GM19193 (cell line): ENCODE measurements around the gene EVI5L.

Experiments used
- POLR2A ChIP-seq: IDR thresholded peaks from 4 replicates; pipeline ENCODE4 v1.6.1; 2011; ENCODE audit not compliant: insufficient read depth, insufficient read length; ENCODE audit errors: extremely low read depth

The EVI5L gene

DNA sequence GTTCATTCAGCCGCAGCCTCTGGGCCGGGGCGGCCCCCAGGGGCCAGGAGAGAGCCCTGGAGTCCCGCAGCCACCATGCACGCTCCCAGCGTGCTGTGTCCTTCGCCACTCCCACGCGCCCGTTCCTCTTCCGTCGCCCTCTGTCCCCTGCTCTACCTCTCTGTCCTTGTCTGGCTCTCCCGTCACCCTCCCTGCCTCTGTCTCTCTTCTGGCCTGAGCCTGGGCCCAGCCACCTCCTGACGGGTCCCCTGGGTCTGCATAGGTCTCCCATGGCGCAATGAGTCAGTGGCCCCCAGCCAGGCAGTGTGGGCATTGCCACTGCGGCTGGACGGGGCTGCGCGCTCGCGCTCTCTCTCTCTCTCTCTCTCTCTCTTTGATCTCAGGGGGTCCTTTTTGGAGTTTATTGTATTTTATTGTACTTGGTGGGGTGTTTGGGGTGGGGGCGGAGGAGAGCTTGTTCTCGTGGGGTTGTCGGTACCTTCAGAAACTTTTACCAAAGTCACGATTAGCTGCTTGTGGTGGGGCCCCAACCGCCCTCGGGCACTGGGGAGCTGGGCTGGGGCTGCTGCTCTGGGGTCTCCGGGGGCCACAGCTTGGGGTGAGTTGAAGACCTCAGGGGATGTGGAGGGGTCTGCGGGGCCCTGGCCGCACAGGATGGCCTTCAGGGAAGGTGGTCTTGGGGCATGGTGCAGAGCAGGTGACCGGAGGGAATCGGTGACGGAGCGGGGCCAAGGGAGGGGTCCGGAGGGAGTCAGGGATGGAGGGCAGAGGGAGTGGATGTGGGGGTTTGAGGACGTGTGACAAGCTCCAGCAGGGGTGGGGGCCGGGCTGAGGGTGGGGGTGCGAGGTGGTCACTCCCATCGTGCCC is 82.9 kb downstream of the EVI5L start:
- no peak for TF ChIP-seq POLR2A

DNA sequence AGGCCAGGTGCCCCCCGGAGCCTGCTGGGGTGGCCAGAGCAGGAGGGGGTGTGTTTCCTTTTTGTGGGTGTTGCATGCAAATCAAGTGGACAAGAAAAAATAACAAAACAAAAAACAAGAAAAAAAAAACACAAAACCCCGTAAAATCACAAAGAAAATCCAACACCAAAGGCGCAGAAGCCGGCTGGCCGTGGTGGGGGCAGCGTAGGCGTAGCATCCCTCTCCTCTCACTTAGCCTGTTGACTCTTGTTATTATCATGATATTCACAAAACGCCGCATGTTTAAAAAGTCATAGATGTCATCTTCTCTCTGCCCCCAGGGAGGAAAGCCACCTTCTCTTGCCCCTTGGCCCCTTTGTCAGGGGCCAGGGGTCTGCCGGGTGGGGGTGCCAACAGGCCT is 83.6 kb downstream of the EVI5L start:
- no peak for TF ChIP-seq POLR2A

DNA sequence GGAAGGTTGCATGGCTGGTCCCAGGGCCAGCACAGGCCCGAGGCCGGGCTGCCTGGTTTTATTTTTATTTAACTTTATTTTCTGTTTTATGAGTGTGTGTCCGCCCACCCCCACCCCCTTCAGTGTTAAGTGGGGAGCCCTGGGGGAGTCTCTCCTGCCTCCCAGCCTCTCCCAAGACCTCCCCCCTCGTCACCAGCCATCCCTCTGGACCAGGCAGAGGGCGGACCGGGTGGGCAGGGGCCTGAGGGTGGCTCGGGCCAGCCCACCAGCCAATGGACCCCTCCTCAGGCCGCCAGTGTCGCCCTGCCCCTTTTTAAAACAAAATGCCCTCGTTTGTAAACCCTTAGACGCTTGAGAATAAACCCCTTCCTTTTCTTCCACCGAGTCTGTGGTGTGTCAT is 84.1 kb downstream of the EVI5L start:
- TF ChIP-seq POLR2A: no peak
